Neutrophil (primary cell): Measurements from ENCODE around the gene FOXC1.
A peak's percentile ranks its signal among the peaks of the same experiment; 100 is the strongest.

Experiments
- H3K27ac ChIP-seq: fragments of 200-600 bp; sonication (generic); 2 replicates; pipeline ENCODE4 v1.5.1; 2016; ENCODE audit warnings: mild to moderate bottlenecking, moderate library complexity
- H3K27me3 ChIP-seq: fragments of 200-600 bp; sonication (generic); 2 replicates; pipeline ENCODE4 v1.6.0; 2016; ENCODE audit warnings: mild to moderate bottlenecking
- H3K36me3 ChIP-seq: fragments of 200-600 bp; sonication (generic); 2 replicates; pipeline ENCODE4 v1.5.1; 2017
- H3K4me1 ChIP-seq, 2 experiments: fragments of 200-600 bp in 1 of 2; sonication (generic) in 1 of 2; 1 replicate in 1 of 2; 2 replicates in 1 of 2; pipeline versions ENCODE4 v1.5.1 to v1.6.1; 2013 to 2016; ENCODE audit warnings: low read depth in 1 of 2, low read length in 1 of 2, mild to moderate bottlenecking in 1 of 2, moderate library complexity in 1 of 2; ENCODE audit not compliant: control insufficient read depth in 1 of 2, insufficient read depth in 1 of 2
- H3K4me3 ChIP-seq, 2 experiments: fragments of 200-600 bp in 1 of 2; sonication (generic) in 1 of 2; 1 replicate in 1 of 2; 2 replicates in 1 of 2; pipeline ENCODE4 v1.5.1; 2013 to 2016; ENCODE audit warnings: low read depth in 1 of 2, low read length in 1 of 2, mild to moderate bottlenecking in 1 of 2, moderate library complexity in 1 of 2
- H3K9me3 ChIP-seq: fragments of 200-600 bp; sonication (generic); 2 replicates; pipeline ENCODE4 v1.5.1; 2016
- TF ChIP-seq, protein P1 (sequence below): fragments of 200-600 bp; sonication (generic); IDR thresholded peaks from 2 replicates; pipeline ENCODE4 v1.5.1; 2016; ENCODE audit warnings: antibody characterized with exemption

Gene FOXC1

DNA sequence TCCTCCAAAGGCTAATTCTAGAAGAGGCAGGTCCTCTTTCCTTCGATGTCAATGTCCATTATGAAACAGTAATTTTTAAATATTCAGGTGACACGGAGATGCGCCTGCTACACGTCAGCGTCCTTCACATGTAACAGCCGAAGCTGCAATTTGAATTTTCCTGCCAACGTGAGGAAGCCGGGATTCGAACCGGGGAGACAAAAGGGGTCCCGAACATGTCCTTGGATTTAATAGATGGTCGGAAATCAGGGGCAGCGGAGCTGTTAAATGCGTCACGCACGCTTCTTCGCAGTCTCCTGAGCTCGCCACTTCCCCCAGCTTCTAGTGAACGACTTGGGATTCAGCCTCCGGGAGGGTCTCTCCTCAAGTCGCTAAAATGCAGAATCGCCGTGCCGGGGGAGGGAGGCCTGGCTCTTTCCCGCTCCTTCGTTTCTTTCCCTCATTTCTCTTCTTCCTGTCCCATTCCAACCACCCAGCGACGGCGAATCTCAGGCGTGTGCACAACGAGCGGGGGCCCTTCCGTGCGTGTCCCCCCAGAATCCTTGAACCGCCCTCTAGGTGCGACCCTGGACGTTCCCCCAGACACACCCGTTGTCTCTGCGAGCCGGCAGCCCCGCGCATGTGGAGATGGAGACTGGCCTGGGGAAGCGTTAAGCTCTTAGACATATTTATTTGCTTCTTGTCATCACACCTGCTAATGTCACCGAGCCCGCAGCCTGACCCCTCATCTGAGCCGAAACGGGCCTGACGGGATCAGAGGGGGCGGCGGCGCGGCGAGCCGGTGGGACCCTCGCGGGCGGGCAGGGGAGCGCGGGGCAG lies 1.3 kb upstream of the FOXC1 start:
- H3K27ac ChIP-seq = no peak overlapping the region
- H3K36me3 ChIP-seq = no peaks in the 10 kb centered on the region
- H3K4me1 ChIP-seq = peaks cover 57 to 78% of the 10 kb centered on the region in 2 experiments
- H3K27me3 ChIP-seq = peaks cover 99% of the 10 kb centered on the region
- peak overlapping the region; percentile 37 to 62 for H3K4me3 ChIP-seq
- TF ChIP-seq, protein P1, sequence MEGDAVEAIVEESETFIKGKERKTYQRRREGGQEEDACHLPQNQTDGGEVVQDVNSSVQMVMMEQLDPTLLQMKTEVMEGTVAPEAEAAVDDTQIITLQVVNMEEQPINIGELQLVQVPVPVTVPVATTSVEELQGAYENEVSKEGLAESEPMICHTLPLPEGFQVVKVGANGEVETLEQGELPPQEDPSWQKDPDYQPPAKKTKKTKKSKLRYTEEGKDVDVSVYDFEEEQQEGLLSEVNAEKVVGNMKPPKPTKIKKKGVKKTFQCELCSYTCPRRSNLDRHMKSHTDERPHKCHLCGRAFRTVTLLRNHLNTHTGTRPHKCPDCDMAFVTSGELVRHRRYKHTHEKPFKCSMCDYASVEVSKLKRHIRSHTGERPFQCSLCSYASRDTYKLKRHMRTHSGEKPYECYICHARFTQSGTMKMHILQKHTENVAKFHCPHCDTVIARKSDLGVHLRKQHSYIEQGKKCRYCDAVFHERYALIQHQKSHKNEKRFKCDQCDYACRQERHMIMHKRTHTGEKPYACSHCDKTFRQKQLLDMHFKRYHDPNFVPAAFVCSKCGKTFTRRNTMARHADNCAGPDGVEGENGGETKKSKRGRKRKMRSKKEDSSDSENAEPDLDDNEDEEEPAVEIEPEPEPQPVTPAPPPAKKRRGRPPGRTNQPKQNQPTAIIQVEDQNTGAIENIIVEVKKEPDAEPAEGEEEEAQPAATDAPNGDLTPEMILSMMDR = no peak
- H3K9me3 ChIP-seq = no peaks in the 10 kb centered on the region

DNA sequence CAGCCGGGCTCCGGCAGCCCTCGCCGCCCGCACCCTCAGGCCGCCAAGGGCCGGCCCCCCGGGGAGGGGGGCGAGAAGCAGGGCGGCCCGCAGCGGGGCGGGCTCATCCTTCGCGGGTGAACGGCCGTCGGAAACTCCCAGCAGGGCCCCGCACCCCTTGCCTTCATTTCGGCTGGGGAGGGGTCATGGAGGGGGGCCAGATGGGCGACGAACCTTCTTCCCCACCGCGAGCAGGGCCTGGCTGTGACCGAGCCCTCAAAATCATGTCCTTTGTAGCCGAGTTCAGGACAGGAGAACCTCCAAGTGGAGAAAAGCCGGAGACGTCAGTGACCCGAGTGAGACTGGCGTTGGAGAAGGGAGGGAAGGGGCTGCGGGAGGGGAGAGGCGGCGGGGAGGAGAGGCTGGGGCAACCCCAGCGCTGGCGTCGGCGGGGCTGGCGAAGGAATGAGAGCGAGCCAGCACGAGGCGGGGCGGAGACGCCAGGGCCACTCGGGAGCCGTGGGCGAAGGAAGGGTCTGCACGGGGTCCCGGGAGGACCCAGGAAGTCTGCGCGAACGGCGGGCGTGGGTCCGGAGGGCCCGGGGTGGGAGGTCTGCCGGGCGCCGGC lies 571 bp upstream of the FOXC1 start:
- Histone ChIP-seq H3K4me1 (peaks cover 64 to 84% of the 10 kb centered on the region in 2 experiments), H3K4me3 (peak overlapping the region; percentile 62 to 76), H3K36me3 (no peaks in the 10 kb centered on the region), H3K27ac (no peak overlapping the region), H3K27me3 (peaks cover 99% of the 10 kb centered on the region), H3K9me3 (no peaks in the 10 kb centered on the region)
- TF ChIP-seq, protein P1 = no peak

DNA sequence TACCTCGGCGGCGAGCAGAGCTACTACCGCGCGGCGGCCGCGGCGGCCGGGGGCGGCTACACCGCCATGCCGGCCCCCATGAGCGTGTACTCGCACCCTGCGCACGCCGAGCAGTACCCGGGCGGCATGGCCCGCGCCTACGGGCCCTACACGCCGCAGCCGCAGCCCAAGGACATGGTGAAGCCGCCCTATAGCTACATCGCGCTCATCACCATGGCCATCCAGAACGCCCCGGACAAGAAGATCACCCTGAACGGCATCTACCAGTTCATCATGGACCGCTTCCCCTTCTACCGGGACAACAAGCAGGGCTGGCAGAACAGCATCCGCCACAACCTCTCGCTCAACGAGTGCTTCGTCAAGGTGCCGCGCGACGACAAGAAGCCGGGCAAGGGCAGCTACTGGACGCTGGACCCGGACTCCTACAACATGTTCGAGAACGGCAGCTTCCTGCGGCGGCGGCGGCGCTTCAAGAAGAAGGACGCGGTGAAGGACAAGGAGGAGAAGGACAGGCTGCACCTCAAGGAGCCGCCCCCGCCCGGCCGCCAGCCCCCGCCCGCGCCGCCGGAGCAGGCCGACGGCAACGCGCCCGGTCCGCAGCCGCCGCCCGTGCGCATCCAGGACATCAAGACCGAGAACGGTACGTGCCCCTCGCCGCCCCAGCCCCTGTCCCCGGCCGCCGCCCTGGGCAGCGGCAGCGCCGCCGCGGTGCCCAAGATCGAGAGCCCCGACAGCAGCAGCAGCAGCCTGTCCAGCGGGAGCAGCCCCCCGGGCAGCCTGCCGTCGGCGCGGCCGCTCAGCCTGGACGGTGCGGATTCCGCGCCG lies 994 bp downstream of the FOXC1 start:
- Histone ChIP-seq H3K4me3 (peak overlapping the region; percentile 62 to 76), H3K27ac (no peak overlapping the region), H3K9me3 (no peaks in the 10 kb centered on the region), H3K4me1 (peaks cover 58 to 80% of the 10 kb centered on the region in 2 experiments), H3K36me3 (no peaks in the 10 kb centered on the region), H3K27me3 (peaks cover 99% of the 10 kb centered on the region)
- TF ChIP-seq, protein P1 = no peak

DNA sequence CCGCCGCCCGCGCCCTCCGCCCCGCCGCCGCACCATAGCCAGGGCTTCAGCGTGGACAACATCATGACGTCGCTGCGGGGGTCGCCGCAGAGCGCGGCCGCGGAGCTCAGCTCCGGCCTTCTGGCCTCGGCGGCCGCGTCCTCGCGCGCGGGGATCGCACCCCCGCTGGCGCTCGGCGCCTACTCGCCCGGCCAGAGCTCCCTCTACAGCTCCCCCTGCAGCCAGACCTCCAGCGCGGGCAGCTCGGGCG lies 1.5 kb downstream of the FOXC1 start:
- Histone ChIP-seq H3K4me3 (peak overlapping the region; percentile 62 to 76), H3K4me1 (peaks cover 58 to 77% of the 10 kb centered on the region in 2 experiments), H3K36me3 (no peaks in the 10 kb centered on the region), H3K27me3 (peaks cover 99% of the 10 kb centered on the region), H3K9me3 (no peaks in the 10 kb centered on the region), H3K27ac (no peak overlapping the region)
- TF ChIP-seq, protein P1 = no peak

DNA sequence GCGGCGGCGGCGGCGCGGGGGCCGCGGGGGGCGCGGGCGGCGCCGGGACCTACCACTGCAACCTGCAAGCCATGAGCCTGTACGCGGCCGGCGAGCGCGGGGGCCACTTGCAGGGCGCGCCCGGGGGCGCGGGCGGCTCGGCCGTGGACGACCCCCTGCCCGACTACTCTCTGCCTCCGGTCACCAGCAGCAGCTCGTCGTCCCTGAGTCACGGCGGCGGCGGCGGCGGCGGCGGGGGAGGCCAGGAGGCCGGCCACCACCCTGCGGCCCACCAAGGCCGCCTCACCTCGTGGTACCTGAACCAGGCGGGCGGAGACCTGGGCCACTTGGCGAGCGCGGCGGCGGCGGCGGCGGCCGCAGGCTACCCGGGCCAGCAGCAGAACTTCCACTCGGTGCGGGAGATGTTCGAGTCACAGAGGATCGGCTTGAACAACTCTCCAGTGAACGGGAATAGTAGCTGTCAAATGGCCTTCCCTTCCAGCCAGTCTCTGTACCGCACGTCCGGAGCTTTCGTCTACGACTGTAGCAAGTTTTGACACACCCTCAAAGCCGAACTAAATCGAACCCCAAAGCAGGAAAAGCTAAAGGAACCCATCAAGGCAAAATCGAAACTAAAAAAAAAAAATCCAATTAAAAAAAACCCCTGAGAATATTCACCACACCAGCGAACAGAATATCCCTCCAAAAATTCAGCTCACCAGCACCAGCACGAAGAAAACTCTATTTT lies 2.0 kb downstream of the FOXC1 start:
- H3K36me3 ChIP-seq = no peaks in the 10 kb centered on the region
- no peaks in the 10 kb centered on the region for H3K9me3 ChIP-seq
- peaks cover 99% of the 10 kb centered on the region for H3K27me3 ChIP-seq
- H3K27ac ChIP-seq = no peak overlapping the region
- H3K4me1 ChIP-seq = peaks cover 56 to 72% of the 10 kb centered on the region in 2 experiments
- TF ChIP-seq, protein P1 = no peak
- peak overlapping the region; percentile 51 to 58 for H3K4me3 ChIP-seq
